ENCODE measurements around the gene PCDHGB5. TPM values are rescaled to one million over a fixed set of nuclear protein-coding genes. Genes with fewer than 3 reads are reported as not detected.

PCDHGB5 gene
- total and polyA plus RNA-seq, 2 donors (not counting 3 experiments of a cell fraction or from before 2014, with no cell fraction given), result 10.1 to 14.4 TPM

DNA sequence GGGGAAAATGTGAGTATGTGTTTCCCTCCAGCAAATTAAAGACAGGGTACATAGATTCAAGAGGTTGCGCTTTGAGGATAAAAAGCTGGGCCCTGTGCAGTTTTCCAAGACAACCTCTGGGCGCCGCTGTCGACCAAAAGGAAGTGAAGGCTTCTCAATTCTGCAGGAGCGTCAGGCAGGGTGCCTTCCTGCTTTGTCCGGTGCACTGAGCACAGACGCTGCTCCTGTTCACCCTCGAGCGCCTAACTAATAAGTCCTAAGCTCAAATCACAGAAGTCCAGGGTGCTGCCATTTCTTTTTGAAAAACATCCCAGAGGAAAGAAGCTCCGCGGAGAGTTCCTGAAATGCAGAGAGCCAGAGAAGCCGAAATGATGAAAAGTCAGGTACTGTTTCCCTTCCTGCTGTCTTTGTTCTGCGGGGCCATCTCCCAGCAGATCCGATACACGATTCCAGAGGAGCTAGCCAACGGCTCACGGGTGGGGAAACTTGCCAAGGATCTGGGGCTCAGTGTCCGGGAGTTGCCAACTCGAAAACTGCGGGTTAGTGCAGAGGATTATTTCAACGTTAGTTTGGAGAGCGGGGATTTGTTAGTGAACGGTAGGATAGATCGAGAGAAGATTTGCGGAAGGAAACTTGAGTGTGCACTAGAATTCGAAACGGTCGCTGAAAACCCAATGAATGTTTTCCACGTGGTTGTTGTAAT lies 47.7 kb upstream of the PCDHGB5 start, which contains the start of gene PCDHGB1:
Gene PCDHGB1 (plus strand): TSS at position 183 of the 703 bp plus-strand sequence. CDS start 162 bp downstream, at position 345.
- CTCF ChIA-PET, result interaction anchor here (1.0 to 3.6 kb wide), 17 partner anchors 10 to 269 kb away, joined by 3 to 29 read pairs (median 6); partner anchors contain the start of genes DIAPH1, PCDHB14, PCDHGA1 and PCDHGA10
- Histone ChIP-seq H3K36me3 (ENCODE audit: control insufficient read depth in 2 of 2, extremely low read depth in 1 of 2, insufficient read depth in 2 of 2, low read length in 2 of 2) (no peaks in the 10 kb centered on the region), H3K79me2 (ENCODE audit: control insufficient read depth, insufficient read depth, low read length) (no peaks in the 10 kb centered on the region), H3K27me3 (ENCODE audit: control insufficient read depth in 2 of 2, insufficient read depth in 2 of 2, low read length in 2 of 2) (peaks cover 25 to 48% of the 10 kb centered on the region in 2 experiments), H3K9me1 (replicated peaks; ENCODE audit: control insufficient read depth, extremely low read depth, insufficient read depth, low read length) (no peaks in the 10 kb centered on the region), H2AFZ (ENCODE audit: low read depth, low read length) (no peak within 1 kb of the TSS), H3K9me3 (replicated peaks; ENCODE audit: control insufficient read depth, insufficient read depth, low read length) (no peaks in the 10 kb centered on the region), H3K4me2 (ENCODE audit: insufficient read depth, low read length) (peak within 1 kb of the TSS; percentile 16), H3K9ac (replicated peaks; ENCODE audit: extremely low read depth, insufficient read depth, low read length) (no peak within 1 kb of the TSS), H3K4me1 (ENCODE audit: control insufficient read depth, extremely low read depth, insufficient read depth, low read length) (no peaks in the 10 kb centered on the region), H3K27ac (ENCODE audit: insufficient read depth, low read depth, low read length) (no peak within 1 kb of the TSS), H4K20me1 (replicated peaks; ENCODE audit: control insufficient read depth, extremely low read depth, insufficient read depth, low read length) (no peaks in the 10 kb centered on the region), H3K4me3 (replicated peaks in 1 of 3; ENCODE audit: insufficient read depth in 1 of 3, low read depth in 1 of 3, low read length in 3 of 3) (no peak within 1 kb of the TSS)
- TF ChIP-seq CTCF (IDR thresholded peaks at IDR 0.05; ENCODE audit: extremely low read depth in 1 of 2, insufficient read depth in 1 of 2, low read depth in 1 of 2, low read length in 2 of 2) (peak; percentile 41 to 44), MYC (IDR thresholded peaks at IDR 0.05; ENCODE audit: low read depth, low read length) (no peak), POLR2AphosphoS5 (IDR thresholded peaks at IDR 0.05; ENCODE audit: insufficient read depth, low read depth, low read length) (no peak), GATA2 (IDR thresholded peaks at IDR 0.05; ENCODE audit: insufficient read depth, insufficient read length, low read depth, low read length) (no peak), POLR2A (IDR thresholded peaks at IDR 0.05; ENCODE audit: low read depth, low read length) (no peak)
- TF ChIP-seq, protein P1, sequence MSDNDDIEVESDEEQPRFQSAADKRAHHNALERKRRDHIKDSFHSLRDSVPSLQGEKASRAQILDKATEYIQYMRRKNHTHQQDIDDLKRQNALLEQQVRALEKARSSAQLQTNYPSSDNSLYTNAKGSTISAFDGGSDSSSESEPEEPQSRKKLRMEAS (IDR thresholded peaks at IDR 0.05; ENCODE audit: insufficient read depth, insufficient read length), result no peak
- FAIRE-seq (no peak), DNase-seq (ENCODE audit: low read depth, low spot score) (no peak)
- intact Hi-C loops (cut with micrococcal nuclease) (loop anchor here (5.0 kb wide), 1 partner anchor 212 kb away; no protein-coding TSS in a partner anchor), dilution Hi-C loops (cut with MboI; ENCODE audit: extremely low pct_ligation_motif_present, low sequenced_read_pairs) (no loop called here)
- BruUV-seq (replicated peaks), result no TSS peak
- POLR2A ChIA-PET, result no interaction called here
